H1 (cell line): ENCODE measurements around the gene DRC7. TPM values are rescaled to one million over a fixed set of nuclear protein-coding genes. Genes with fewer than 3 reads are reported as not detected.

Source experiments
- FOSL1 ChIP-seq: IDR thresholded peaks from 2 replicates; pipeline ENCODE4 v1.6.1; 2011; ENCODE audit warnings: mild to moderate bottlenecking, low read depth, low read length, moderate library complexity; ENCODE audit not compliant: insufficient read depth
- POLR2A ChIP-seq, 2 experiments: IDR thresholded peaks; 1 replicate in 1 of 2; 2 replicates in 1 of 2; pipeline ENCODE4 v1.6.1; 2011; ENCODE audit warnings: low read depth in 2 of 2, low read length in 2 of 2, mild to moderate bottlenecking in 2 of 2; ENCODE audit errors: control extremely low read depth in 1 of 2
- TAF7 ChIP-seq: optimal IDR thresholded peaks from 2 replicates; pipeline ENCODE3; 2011; ENCODE audit warnings: low read depth, mild to moderate bottlenecking, inconsistent platforms, low read length, moderate library complexity, borderline replicate concordance
- polyA plus RNA-seq, 7 experiments: library from polyadenylated mRNA; depleted of rRNA in 3 of 7; stranded (reverse) in 5 of 7; unstranded in 2 of 7; fragments of >200 nt in 5 of 7; fragments of 200-250 nt in 2 of 7; gene quantifications; 1 replicate in 5 of 7; 2 replicates in 1 of 7; 4 replicates in 1 of 7; pipeline versions ENCODE4 v1.2.1 to v1.2.3, GENCODE V29; 2011 to 2013; ENCODE audit warnings: missing spikeins in 2 of 7, mixed read lengths in 2 of 7
- total RNA-seq: library from RNA; stranded (reverse); fragmentation: NEBNext Ultra II Directional; extraction: Animal tissue kit (Norgen Biotek cat#: 25700); gene quantifications from 2 replicates; pipeline ENCODE4 v1.2.1, GENCODE V29; 2021

The DRC7 gene
- total and polyA plus RNA-seq, 2 of the 8 experiments (the other 6 are each of a cell fraction or from before 2014, with no cell fraction given) = 0.14 TPM; not detected in 1

- TF ChIP-seq FOSL1 (no peak), TAF7 (no peak), POLR2A (IDR thresholded peaks at IDR 0.05; ENCODE audit: control extremely low read depth in 1 of 2, low read depth in 2 of 2, low read length in 2 of 2) (no peak)
- TF ChIP-seq, all 59 proteins: peak for 0
These were observed 76.7 kb downstream of the DRC7 start (continued) for GRCh38 chr16:57771141-57771785.
